ENCODE measurements around the gene MIPEP.

DNA sequence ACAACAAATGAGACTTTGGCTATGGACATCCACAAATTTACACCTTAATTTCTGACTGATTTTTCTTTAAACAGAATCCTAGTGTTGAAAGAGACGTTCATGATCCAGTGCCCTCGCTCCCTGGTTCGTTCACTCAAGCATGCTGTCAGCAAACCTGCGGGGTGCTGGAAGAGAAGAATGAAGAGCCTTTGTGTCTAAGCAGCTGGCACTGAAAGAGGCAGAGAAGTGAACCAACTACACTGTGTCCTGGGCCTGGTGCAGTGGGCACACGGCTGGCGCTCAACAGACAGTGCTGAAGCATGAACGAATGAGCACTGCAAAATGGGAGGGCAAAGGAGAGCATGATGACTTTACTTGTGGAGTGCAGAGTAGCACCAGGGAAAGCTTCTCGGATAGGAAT, 46.8 kb downstream of the MIPEP start:
- TF ChIP-seq, protein P1, sequence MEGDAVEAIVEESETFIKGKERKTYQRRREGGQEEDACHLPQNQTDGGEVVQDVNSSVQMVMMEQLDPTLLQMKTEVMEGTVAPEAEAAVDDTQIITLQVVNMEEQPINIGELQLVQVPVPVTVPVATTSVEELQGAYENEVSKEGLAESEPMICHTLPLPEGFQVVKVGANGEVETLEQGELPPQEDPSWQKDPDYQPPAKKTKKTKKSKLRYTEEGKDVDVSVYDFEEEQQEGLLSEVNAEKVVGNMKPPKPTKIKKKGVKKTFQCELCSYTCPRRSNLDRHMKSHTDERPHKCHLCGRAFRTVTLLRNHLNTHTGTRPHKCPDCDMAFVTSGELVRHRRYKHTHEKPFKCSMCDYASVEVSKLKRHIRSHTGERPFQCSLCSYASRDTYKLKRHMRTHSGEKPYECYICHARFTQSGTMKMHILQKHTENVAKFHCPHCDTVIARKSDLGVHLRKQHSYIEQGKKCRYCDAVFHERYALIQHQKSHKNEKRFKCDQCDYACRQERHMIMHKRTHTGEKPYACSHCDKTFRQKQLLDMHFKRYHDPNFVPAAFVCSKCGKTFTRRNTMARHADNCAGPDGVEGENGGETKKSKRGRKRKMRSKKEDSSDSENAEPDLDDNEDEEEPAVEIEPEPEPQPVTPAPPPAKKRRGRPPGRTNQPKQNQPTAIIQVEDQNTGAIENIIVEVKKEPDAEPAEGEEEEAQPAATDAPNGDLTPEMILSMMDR (IDR thresholded peaks at IDR 0.05; ENCODE audit: poor library complexity), result no peak
- TF ChIP-seq EZH2 (IDR thresholded peaks at IDR 0.05; ENCODE audit: borderline replicate concordance) (no peak), EZH2phosphoT487 (IDR thresholded peaks at IDR 0.05; ENCODE audit: low read depth, severe bottlenecking, unreplicated experiment) (no peak)

Data from hepatocyte (in vitro differentiated cells).